NCI-H226 (cell line): ENCODE measurements around the gene LRRC74A.
"Not testable (repeated sequence)": the region's sequence is repeated elsewhere in the genome, so short reads cannot be mapped to it uniquely, and the experiment has no call there.

Experiments
- DNase-seq: peaks from one replicate; pipeline ENCODE4 v3.0.0-alpha.2; 2015

Gene LRRC74A

DNA sequence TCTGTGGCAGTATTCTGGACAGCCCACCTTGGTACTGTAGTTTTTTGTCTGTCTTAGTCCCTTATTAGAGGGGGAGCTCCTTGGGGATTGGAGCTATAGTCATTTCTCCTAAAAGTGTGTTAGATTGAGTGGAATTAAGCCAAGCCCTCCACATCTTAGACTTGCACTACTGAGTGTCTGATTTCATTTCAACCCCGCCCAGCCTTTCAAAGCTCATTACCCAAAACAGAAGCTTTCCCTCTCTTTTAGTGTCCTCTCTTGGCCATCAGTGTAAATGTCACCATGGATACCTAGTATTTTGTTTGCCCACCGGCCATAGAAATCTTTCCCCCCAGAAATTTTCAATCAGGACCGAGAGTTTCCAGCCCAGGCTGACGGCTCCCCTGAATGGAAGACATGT lies 74.5 kb downstream of the LRRC74A start:
- DNase-seq, result no peak

DNA sequence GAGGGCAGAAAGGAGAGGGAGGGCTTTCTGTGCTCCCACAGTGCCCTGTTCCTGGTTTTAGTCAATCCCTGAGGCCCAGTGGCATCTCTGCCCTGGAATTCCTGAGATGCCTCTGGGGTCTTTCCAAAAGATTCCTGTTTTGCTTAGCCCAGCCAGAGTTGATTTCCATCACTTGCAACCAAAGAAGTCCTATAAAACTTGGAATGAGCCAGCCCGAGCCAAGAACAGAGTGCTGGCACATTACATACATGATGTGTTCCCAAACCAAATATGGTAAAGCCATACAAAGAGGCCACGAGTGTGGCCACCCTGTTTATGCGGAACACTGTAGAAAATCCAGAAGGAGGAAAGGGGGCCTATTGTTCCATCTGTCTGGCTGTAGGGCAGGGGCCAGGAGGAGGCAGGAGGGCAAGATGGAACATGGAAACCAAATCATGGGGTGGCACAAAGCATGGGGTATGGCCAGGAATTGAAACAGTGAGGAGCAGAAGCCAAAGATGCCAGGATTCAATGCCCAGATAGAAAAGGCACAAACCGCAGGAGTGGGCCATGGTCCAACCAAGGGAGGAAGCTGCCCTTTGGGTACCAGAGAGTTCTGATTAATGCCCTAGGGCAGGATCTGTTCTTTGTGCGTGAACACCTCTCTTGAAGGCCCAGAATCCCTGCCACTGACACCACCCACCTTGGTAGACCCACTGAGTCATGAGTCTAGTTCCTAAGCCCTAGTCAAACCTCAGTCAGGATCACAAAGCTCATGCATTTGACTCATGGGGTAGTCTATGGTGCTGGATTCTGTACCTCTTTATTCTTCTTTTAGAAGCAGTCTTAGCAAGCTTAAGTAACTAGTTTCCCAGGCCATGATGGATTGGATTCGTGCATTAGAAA lies 75.2 kb downstream of the LRRC74A start:
- DNase-seq, result no peak

DNA sequence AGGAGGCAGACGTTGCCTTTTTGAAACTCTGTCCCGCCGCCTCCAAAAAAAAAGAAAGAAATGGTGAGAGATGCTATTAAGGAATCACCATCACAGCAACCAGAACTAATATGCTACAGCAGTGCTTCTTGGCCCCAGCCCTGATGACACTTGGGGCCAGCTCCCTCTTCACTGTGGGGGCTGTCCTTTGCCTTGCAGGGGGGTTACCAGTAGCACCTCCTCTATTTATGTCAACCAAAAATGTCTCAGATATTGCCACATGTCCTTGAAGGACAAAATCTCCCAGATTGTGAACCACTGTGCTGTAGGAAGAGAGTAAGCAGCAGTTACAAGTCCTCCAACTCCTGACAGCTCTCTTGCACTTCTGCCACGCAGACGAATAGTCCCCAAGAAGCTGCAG lies 76.4 kb downstream of the LRRC74A start:
- DNase-seq, result no peak

DNA sequence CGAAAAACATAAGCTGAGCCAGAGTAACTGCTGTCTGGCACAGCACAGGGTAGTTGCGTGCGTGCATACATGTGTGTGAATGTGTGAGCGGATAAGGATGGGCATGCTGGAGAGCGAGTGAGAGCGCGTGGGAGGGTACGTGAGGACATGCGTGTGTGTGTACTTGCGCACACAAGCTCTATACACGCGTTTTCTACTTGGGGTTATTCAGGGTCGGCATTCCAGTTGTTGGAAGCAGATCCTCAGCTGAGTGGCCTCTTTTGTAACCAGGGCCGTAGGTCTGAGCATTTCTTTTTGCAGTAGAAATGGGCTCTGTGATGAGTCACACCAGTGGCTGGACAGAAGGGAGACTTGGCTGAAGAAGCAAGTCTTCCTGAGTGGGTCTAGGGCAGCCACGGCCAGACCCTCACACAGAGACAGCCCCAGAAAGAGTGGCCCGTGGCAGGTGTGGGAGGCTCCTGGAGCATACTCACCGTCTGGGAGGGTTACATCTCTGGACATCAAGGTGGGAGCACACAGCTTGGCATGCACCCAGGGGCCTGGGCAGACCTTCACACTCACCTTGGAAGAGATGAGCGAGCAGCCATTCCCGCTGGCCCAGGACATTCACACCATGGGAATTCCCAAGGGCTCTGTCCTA lies 78.0 kb downstream of the LRRC74A start:
- peak; percentile 66 for DNase-seq

DNA sequence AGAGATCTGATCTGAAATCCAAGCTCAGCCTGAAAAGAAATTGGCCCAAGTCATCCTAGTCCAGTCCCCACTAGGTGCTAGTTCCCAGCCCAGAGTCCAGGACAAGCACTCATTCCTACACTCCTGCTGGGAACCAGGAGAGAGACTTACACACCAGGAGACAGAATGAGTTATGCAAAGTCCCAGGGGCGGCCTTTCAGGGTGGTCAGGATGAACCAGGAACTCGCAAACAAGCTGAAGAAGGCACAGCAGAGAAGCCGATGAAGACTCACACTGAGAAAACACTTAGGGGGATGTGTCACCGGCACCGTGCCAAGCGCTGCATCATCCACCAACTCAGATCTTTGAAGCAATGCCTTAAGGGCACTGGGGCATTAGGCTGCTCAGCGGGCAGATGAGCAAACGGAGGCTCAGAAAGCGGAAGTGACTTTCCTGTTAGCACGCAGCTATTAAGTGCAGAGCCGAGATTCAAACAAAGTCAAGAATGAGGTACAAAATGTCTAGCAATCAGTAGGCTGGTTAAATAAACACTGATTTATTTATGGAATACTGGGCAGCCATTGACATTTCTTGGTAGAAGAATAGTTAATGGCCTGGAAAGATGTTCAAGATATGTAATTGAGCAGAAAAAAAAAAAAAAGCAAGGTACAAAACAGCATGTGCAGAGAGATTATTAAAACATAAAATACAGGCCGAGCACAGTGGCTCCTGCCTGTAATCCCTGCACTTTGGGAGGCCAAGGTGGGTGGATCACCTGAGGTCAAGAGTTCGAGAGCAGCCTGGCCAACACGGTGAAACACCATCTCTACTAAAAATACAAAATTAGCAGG lies 78.7 kb downstream of the LRRC74A start:
- peak; percentile 95 for DNase-seq

DNA sequence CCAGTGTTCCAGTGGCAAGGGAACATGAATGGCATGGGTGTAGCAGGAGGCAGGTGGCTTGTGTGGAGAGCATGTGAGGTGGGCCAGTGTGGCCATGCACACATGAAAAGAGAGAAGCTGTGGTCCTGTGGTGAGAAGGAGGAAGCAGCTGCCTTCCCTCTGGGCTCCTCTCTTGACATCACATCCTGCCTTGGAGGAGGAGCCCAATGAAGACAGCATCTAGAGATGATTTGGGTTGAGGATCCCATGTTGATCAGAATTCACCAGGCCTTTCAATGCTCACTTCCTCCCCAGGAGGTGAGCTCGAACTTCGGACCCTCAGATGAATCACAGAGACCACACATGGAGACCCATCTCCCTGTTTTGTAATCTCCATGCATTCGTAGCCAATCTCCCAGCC lies 82.6 kb downstream of the LRRC74A start:
- DNase-seq, result no peak

DNA sequence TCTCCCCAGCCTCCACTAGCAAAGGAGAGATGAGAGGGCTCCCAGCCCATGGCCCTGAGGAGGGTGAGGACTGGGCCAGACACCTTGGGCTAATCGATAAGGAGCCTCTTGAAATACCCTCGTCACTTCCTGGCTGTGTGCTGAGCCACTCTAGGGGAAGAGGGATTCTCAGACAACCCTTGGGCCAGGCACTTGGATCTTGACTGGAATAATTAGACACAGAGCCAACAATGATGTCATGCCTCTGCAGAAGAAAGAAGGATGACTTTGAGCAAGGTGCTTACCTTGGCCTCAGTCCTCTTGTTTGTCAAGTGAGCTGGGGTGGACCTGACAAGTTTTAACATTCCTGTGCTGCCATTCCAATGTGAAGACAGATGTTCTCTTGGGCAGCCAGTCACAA lies 83.1 kb downstream of the LRRC74A start:
- DNase-seq, result no peak

DNA sequence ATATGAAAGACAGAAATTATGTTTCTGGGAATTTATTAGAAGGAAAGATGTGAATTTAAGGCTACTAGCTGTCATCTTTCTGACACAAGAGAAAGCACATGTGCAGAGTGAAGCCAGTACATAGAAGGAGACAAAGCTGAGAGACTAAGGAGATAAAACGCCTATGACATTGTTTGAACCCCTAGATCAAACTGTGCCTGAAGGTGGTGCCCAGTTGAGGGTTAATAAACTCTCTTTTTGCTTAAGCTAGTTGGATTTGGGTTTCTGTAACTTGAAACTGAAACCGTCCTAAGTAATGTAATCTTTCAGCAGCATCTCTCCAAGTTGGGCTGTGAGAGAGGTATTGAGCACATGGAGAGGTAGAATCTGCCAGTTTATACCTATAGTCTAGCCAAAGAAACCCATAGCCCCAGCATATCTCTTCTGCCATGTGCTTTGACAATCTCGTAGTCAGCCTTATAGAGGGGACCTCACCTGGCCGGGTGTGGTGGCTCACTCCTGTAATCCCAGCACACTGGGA lies 84.2 kb downstream of the LRRC74A start:
- DNase-seq, result no peak

DNA sequence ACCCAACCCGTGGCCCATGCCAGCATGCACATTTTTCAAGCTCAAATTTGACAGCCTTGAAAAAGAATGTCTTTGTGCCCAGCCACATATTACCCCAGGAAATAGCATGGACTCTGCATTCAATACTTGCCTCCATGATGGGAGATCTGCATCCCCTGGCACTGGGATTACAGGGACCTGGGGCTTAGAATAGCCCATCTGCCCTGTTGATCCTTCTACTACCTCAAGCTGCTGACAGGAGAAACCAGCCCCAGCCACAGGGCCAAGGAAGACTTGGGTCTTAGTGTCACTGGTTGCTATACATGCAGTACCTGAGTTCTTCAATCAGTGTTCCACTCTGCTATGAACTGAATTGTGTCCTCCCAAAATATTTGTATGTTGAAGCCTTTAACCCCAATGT lies 85.3 kb downstream of the LRRC74A start:
- DNase-seq, result no peak

DNA sequence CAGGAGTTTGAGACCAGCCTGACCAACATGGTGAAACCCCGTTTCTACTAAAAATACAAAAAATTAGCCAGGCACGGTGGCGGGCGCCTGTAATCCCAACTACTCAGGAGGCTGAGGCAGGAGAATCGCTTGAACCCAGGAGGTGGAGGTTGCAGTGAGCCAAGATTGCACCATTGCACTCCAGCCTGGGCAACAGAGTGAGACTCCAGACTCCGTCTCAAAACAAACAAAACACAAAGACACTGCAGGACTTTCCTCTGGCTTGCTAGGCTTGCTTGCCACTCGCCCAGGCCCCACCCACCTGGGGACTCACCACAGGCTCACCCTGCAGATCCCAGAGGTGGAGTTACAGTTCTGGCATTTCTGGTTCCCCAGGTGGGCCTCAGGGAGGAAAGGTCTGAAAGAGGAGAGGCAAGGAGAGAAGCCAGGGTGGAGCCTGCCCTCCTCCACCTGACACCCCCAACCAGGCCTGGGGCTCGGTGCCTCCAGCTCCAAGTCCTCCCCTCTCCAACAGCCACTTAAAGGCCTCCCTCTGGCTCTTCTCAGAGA lies 88.4 kb downstream of the LRRC74A start:
- DNase-seq, result not testable (repeated sequence)

DNA sequence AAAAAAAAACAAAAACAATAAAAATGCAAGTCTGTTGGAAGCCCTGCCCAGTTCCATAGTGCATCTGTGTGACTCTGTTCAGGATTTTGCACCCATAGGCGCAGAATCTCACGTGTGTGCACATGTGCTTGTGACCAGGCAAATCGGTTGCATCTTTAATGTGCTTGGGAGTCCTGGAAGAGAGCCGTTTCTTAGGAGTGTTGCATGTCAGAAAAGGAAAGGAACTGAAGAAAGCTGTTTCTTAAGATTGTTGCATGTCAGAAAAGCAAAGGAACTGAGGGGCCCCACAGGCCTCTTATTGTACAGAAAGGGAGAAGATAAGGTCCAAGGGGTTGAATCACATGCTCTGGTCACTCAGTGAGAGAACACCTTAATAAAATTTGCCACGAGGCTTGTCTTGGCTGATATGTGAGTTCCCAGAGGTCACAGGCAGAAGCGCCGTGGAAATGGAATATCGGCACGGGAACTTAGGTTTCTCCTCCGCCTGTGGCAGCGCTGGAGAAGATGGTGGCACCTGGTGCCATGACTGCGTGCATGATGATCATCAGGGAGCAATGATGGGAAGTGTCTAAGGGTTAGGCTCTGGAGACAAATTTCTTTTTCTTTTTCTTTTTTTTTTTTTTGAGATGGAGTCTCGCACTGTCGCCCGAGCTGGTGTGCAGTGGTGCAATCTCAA lies 90.0 kb downstream of the LRRC74A start:
- DNase-seq, result no peak

DNA sequence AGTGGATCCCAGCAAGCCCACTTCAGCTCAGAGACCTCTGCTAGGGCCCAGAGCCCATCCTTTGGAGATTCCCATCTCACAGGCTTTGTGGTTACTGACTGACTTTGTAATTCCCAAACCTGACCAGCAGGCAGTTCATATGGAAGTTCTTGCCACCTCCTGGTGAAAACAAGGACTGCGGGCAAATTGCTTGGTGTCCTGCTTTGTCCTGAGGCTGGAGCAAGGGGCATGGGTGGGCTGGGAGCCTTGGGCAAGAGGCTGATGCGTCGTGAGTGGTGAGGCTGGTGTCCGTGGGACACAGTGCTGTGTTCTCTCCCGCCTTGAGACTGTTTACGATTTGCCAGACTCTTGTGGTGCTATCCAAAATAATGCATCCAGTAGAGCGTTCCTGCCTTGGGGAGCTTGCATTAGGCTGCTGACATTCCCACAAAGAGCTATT lies 91.0 kb downstream of the LRRC74A start:
- DNase-seq, result peak; percentile 66

DNA sequence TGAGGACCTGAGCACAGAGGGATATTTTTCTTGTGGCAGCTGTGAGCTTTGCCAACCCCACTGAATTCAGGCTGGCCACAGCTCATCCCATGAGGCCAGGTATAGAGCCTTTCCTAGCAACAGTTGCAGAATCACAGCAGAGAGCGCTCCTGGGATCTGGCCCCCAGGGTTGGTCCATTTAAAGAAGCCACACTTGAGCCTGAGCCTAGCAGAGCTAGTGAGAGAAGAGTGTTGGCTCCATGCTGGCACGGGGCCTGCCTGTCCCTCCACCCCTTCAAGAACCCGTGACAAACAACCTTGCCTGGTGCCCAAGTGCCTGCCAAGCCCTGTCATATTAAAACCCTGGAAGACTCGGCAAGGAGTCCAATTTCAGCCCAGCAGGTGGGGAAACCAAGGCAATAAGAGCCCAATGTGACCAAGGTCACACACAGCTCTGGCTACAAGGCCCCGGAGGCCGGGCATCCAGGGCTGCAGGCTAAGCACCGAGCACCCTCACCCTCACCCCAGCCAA lies 91.6 kb downstream of the LRRC74A start:
- no peak for DNase-seq

DNA sequence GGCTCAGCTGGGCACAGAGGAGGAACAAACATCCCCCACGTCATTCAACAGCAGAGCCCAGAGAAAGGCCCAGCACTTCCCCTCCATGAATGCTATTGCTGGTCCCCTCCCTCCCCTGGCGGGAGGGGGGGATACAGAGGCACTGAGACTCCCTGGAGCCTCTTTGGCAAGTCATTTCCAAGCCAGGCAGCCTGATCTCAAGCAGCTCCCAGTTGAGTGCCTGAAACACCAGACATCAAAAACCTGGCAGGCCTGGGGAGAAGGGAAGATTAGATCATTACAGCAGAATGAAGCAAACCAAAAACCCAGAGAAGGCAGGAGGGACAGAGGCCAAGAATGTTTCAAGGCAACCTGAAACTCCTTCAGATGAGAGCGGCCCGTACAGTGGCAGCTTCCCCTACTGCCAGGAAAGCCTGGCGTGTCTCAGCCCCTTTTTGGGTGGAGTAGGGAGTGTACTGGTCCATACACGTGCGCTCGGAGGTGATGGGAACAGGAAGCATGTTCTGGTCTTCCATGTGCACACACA lies 92.1 kb downstream of the LRRC74A start:
- peak; percentile 86 for DNase-seq

DNA sequence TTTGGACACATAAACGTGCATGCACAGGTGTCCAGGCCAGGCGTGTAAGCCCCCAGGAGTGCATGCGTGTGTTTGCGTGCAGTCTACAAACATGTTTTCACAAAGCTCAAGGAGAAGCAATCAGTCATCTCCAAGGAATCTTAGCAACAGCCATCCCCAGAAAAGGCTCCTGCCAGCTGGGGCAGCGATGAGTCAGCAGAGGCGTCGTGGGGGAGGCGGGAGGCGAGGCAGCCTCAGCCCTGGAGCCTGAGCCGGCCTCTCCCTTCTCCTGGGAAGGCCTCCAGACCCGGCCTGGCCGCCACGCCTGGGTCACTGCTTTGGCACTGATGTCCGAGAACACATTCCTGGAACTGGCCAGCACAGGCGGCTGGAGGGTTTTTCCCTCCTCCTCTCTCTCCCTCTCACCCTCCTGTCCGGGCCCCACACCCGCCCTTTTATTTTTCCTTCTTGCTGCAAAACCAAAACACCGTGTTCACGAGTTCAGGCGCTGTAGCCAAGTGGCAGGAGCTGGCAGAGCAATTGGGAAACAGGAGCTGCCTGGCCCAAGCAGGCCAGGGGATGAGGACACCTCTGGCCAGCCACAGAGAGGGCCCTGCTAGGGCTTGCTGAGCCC lies 92.7 kb downstream of the LRRC74A start:
- peak; percentile 99 for DNase-seq
